Measurements from ENCODE around the gene MCTP2. TPM values are rescaled to one million over a fixed set of nuclear protein-coding genes. Genes with fewer than 3 reads are reported as not detected.

Gene MCTP2
- total RNA-seq, 1 experiment from 2014 or later, result 7.4 TPM

GRCh38 chr15:94206463-94207167 lies 24.7 kb upstream of the MCTP2 start (continued):
- TF ChIP-seq ATF6 (CRISPR knock-in tag; IDR thresholded peaks at IDR 0.05) (no peak), FOXK1 (CRISPR knock-in tag; IDR thresholded peaks at IDR 0.05) (no peak), CREB1 (CRISPR knock-in tag; IDR thresholded peaks at IDR 0.05) (no peak), ZNF138 (CRISPR knock-in tag; conservative IDR thresholded peaks at IDR 0.05) (no peak)

- Mint-ChIP-seq H3K4me1 (no peaks in the 10 kb centered on the region), H3K27ac (no peak overlapping the region), H3K27me3 (ENCODE audit: low read depth) (no peaks in the 10 kb centered on the region), H3K9me3 (peaks cover 9% of the 10 kb centered on the region; the same call in 1 of the 2 replicates), H3K4me3 (no peak overlapping the region), H3K36me3 (no peaks in the 10 kb centered on the region)
- TF ChIP-seq STAT6 (CRISPR knock-in tag; conservative IDR thresholded peaks at IDR 0.05; ENCODE audit: low read depth) (no peak), ATF2 (CRISPR knock-in tag; IDR thresholded peaks at IDR 0.05; ENCODE audit: borderline replicate concordance, low read depth) (no peak), ATF1 (CRISPR knock-in tag; IDR thresholded peaks at IDR 0.05) (no peak), E2F4 (CRISPR knock-in tag; IDR thresholded peaks at IDR 0.05; ENCODE audit: borderline replicate concordance, low read depth) (no peak), ZNF219 (CRISPR knock-in tag; IDR thresholded peaks at IDR 0.05; ENCODE audit: borderline replicate concordance) (no peak), ZNF423 (CRISPR knock-in tag; IDR thresholded peaks at IDR 0.05) (no peak), ZNF317 (CRISPR knock-in tag; IDR thresholded peaks at IDR 0.05; ENCODE audit: borderline replicate concordance, low read depth) (no peak), ZBTB21 (CRISPR knock-in tag; IDR thresholded peaks at IDR 0.05; ENCODE audit: borderline replicate concordance) (no peak), MLX (CRISPR knock-in tag; IDR thresholded peaks at IDR 0.05) (no peak), CDX4 (CRISPR knock-in tag; IDR thresholded peaks at IDR 0.05; ENCODE audit: borderline replicate concordance) (no peak), SMAD4 (CRISPR knock-in tag; IDR thresholded peaks at IDR 0.05) (no peak), TEAD4 (CRISPR knock-in tag; IDR thresholded peaks at IDR 0.05) (no peak), ZNF263 (CRISPR knock-in tag; IDR thresholded peaks at IDR 0.05; ENCODE audit: low read depth) (no peak), SMAD3 (CRISPR knock-in tag; IDR thresholded peaks at IDR 0.05; ENCODE audit: borderline replicate concordance) (no peak), TEAD1 (CRISPR knock-in tag; IDR thresholded peaks at IDR 0.05) (no peak), PRRX2 (CRISPR knock-in tag; IDR thresholded peaks at IDR 0.05) (no peak)
- TF ChIP-seq, protein P1, sequence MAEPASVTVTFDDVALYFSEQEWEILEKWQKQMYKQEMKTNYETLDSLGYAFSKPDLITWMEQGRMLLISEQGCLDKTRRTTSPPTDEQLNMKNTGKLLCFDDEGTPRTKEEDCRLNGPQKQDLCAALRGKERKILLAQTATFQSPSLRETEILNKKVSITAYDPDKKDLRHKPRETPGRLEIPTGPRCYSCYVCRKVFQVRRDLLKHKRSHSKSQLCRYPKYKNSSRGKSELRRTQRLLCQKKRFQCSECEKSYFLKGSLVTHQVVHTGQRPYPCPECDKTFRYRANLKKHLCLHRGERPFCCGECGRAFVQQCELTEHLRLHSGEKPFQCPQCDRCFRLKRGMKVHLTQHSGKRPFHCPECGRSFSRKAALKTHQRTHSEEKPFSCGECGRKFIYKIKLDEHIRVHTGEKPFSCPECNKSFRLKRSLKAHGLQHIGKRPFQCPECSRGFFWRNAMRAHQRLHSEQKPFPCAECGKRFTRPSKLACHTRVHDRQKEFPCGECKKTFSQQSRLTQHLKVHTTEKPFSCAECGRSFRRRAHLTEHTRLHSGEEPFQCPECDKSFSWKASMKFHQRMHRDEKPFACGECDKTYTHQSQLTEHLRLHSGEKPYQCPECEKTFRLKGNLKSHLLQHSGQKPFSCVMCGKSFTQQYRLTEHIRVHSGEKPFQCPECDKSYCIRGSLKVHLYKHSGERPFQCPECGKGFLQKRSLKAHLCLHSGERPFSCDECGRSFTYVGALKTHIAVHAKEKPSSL (CRISPR knock-in tag; conservative IDR thresholded peaks at IDR 0.05), result no peak
- TF ChIP-seq, protein P2, sequence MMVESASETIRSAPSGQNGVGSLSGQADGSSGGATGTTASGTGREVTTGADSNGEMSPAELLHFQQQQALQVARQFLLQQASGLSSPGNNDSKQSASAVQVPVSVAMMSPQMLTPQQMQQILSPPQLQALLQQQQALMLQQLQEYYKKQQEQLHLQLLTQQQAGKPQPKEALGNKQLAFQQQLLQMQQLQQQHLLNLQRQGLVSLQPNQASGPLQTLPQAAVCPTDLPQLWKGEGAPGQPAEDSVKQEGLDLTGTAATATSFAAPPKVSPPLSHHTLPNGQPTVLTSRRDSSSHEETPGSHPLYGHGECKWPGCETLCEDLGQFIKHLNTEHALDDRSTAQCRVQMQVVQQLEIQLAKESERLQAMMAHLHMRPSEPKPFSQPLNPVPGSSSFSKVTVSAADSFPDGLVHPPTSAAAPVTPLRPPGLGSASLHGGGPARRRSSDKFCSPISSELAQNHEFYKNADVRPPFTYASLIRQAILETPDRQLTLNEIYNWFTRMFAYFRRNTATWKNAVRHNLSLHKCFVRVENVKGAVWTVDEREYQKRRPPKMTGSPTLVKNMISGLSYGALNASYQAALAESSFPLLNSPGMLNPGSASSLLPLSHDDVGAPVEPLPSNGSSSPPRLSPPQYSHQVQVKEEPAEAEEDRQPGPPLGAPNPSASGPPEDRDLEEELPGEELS (CRISPR knock-in tag; IDR thresholded peaks at IDR 0.05), result no peak
- ChIA-PET POLR2A (no interaction called here), CTCF (no interaction called here)
- DNase-seq (ENCODE audit: low spot score), result no peak
- ATAC-seq, result no peak
Measured at GRCh38 chr15:94212291-94212690, 19.1 kb upstream of the MCTP2 start.

All from WTC11 (cell line).